Activated naive CD8-positive, alpha-beta T cell treated with anti-CD3 and anti-CD28 coated beads for 36 hours (primary cell): Measurements from ENCODE around the gene ALX4. TPM values are rescaled to one million over a fixed set of nuclear protein-coding genes. Genes with fewer than 3 reads are reported as not detected.

Experiments used
- DNase-seq: peaks from one replicate; pipeline ENCODE4 v3.0.0; 2021
- H3K27ac Mint-ChIP-seq: one replicate; pipeline ENCODE4 v1.8.0; 2022; ENCODE audit warnings: mild to moderate bottlenecking, moderate library complexity, mixed read lengths
- H3K27me3 Mint-ChIP-seq: one replicate; pipeline ENCODE4 v1.8.0; 2022; ENCODE audit warnings: mild to moderate bottlenecking, mixed read lengths
- H3K36me3 Mint-ChIP-seq: one replicate; pipeline ENCODE4 v1.8.0; 2021; ENCODE audit warnings: mild to moderate bottlenecking, mixed read lengths
- H3K4me1 Mint-ChIP-seq: one replicate; pipeline ENCODE4 v1.8.0; 2021; ENCODE audit warnings: mixed read lengths
- H3K4me3 Mint-ChIP-seq: one replicate; pipeline ENCODE4 v1.8.0; 2022; ENCODE audit warnings: mild to moderate bottlenecking, moderate library complexity, mixed read lengths
- H3K9me3 Mint-ChIP-seq: one replicate; pipeline ENCODE4 v1.8.0; 2022; ENCODE audit warnings: mixed read lengths
- total RNA-seq, 2 experiments: library from RNA; stranded (reverse); gene quantifications; one replicate each; pipeline ENCODE4 v1.2.3, GENCODE V29; 2021

The ALX4 gene
- total RNA-seq, 2 experiments from 2014 or later, result not detected

DNA sequence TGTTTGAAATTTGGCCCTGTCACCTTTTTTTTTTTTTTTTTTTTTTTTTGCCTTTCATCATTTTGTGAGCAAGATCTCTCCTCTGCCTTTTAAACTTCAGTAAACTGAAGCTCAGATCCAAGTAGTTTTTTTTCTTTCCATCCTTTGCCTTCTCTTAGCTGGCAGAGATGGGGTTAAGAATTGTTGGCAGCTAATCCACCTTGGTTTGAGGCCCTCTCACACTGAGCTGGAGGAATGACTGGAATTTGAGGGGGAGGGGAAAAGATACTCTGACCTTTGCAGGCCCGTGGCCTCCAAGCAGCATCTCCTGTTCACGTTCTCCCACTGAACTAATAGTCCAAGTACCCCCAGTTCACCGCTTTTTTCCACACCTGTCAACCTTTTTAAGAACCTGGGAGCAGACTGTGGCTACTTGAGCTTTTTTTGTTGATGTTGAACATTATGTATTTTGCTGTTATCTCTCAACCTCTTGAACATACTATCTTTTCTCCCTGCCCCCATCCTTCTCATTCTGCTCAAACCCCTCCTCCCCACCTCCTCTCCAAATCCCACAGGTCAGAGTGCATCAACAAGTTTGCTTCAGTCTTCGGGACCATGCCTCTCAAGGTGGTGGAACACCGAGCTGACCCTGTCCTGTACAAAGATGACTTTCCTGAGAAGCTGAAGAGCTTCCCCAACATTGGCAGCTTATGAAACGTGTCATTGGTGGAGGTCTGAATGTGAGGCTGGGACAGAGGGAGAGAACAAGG, 66.2 kb downstream of the ALX4 start:
- Mint-ChIP-seq H3K27ac (no peak overlapping the region), H3K27me3 (no peaks in the 10 kb centered on the region), H3K9me3 (no peaks in the 10 kb centered on the region), H3K4me1 (no peaks in the 10 kb centered on the region), H3K4me3 (no peak overlapping the region), H3K36me3 (peaks cover 22% of the 10 kb centered on the region)
- DNase-seq, result no peak

DNA sequence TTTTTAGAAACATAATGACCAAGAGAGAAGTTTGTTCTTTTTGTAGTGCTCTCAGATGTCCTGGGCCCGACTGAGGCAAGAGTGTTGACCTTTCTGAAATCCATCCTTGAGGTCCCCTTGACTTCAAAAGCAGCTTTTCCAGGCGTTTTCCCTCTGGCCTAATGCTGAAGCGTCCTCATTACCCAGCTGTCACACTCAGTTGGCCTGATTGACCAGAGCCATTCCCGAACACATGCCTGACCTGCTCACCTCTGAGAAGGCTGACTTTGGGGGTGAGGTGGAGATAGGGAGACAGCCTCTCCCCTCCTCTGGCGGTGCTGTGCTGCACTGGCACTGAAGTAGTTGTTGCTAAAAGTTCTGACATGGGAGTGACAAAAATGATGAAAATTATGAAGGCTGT, 66.9 kb downstream of the ALX4 start:
- Mint-ChIP-seq H3K4me1 (no peaks in the 10 kb centered on the region), H3K27ac (no peak overlapping the region), H3K27me3 (no peaks in the 10 kb centered on the region), H3K36me3 (peaks cover 24% of the 10 kb centered on the region), H3K9me3 (no peaks in the 10 kb centered on the region), H3K4me3 (no peak overlapping the region)
- DNase-seq, result no peak

DNA sequence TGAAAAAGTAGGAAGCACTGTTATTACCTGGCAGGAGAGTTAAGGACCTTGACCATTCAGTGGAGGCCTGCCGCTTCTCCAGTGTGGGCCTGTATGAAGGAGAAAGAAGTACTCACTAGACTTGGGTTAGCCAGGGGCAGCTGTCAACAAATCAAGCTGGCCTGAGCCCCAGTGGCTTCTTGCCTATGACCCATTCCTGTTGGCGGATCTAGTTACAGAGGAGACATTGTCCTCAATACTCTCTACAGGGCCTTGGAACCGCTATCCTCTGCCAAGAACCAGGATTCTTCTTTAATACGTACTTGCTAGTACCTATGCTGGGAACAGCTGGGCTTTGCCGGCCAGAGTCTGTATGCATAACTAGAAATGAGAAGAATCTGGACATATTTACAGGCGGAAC, 68.1 kb downstream of the ALX4 start:
- Mint-ChIP-seq H3K4me3 (no peak overlapping the region), H3K27me3 (no peaks in the 10 kb centered on the region)
- DNase-seq, result no peak

DNA sequence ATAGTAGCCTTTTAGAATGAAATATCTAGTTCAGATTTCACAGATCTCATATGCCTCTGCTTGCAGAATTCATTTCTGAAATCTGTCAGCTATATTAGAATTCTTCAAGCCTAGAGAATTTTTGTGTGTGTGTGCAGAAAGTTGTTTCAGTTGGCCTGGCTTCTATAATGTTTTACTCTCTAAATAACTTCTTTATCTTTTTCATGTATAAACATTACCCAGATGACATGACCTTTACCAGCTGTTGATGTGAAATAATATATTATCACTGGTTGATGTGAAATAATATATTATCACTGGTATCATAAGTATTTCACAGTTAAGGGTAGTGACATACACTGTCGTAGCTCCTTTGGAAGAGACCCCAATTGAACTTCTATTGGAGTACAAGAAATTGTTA, 72.8 kb downstream of the ALX4 start:
- H3K4me1 Mint-ChIP-seq, result no peaks in the 10 kb centered on the region
- H3K36me3 Mint-ChIP-seq, result peaks cover 21% of the 10 kb centered on the region
- H3K27me3 Mint-ChIP-seq, result no peaks in the 10 kb centered on the region
- H3K9me3 Mint-ChIP-seq, result no peaks in the 10 kb centered on the region
- H3K27ac Mint-ChIP-seq, result no peak overlapping the region
- no peak overlapping the region for H3K4me3 Mint-ChIP-seq
- DNase-seq, result no peak

More for the DNA sequence above, 68.1 kb downstream of the ALX4 start:
- Mint-ChIP-seq H3K27ac (no peak overlapping the region), H3K9me3 (no peaks in the 10 kb centered on the region), H3K4me1 (no peaks in the 10 kb centered on the region), H3K36me3 (peaks cover 26% of the 10 kb centered on the region)

DNA sequence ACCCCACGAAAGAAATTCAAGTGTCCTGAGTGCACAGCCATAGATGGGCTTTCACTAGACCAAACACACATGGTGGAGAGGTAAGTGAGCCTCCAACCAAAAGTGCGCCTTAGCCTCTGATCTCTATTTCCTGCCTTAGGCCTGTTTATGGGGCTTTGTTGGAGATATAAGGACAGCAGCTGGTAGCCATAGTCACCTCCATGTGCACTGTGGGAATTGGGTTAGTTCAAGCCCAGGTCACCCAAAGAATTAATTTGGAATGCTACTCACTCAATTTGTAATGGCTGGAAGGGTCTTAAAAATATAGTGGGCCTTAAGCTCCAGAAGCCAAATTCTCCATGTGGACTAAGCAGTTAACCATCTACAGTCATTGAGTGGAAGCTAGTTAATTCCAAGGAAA, 73.6 kb downstream of the ALX4 start:
- Mint-ChIP-seq H3K4me3 (no peak overlapping the region), H3K36me3 (peaks cover 21% of the 10 kb centered on the region), H3K27ac (no peak overlapping the region), H3K4me1 (no peaks in the 10 kb centered on the region), H3K27me3 (no peaks in the 10 kb centered on the region), H3K9me3 (no peaks in the 10 kb centered on the region)
- no peak for DNase-seq

DNA sequence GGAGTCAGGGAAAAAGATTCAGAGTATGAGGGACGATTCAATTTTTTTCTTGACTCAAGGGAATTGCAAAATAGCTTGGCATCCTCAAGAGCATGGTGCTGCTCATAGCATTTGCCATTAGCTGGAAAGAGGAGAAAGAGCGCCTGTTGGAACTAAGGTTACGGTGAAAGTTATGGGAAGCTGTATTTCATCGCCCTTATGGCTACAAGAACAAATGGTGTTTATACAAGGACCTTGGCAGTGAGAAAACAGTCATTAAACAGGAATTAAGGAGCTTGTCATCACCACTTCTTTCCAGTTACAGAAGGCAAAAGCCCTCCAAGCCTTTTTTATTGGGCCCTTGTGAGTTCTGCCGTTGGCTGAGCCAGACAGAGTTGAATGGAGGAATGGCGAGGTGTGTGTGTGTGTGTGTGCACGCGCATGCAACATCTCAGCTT, 74.2 kb downstream of the ALX4 start:
- Mint-ChIP-seq H3K36me3 (peaks cover 21% of the 10 kb centered on the region), H3K4me3 (no peak overlapping the region), H3K9me3 (no peaks in the 10 kb centered on the region), H3K27ac (no peak overlapping the region), H3K27me3 (no peaks in the 10 kb centered on the region), H3K4me1 (no peaks in the 10 kb centered on the region)
- DNase-seq, result no peak

DNA sequence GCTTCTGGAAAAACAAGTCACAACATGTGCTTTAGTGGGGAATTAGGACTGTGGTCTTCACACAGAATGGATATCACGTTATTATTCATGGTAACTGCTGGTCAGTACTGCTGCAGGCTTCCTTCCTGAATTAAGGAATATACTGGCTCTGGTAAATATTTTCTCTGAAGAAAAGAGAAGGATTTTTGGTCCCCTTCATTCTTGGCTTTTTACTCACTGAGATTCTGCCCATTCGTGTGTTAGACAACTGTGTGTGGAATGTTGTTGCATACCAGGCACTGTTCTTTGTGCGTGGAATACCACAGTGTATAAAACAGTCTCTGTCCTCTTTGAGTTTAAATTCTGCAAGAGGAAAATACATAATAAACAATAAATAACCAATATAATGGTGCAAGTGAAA, 80.3 kb downstream of the ALX4 start:
- H3K36me3 Mint-ChIP-seq, result peaks cover 4% of the 10 kb centered on the region
- H3K4me3 Mint-ChIP-seq, result no peak overlapping the region
- no peak for DNase-seq
- peaks cover 11% of the 10 kb centered on the region for H3K4me1 Mint-ChIP-seq
- H3K27me3 Mint-ChIP-seq, result no peaks in the 10 kb centered on the region
- no peaks in the 10 kb centered on the region for H3K9me3 Mint-ChIP-seq
- H3K27ac Mint-ChIP-seq, result no peak overlapping the region

DNA sequence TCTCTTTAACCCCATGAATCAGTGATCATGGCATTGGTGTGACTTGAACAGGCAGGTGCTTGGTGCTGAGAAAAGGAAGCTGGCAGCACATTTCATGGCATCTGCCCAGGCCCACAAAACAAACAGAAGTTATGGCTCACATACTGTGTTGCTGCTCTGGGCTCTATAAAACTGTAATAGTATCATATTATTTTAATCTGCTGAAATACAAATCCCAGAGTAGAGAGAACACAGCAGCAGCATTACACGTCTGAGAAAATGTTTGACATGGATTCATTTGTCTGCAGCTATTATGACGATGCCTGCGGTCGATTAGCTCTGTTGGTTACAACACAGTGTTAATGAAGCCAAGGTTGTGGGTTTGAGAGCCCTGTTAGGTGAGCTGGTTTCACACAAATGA, 80.8 kb downstream of the ALX4 start:
- H3K36me3 Mint-ChIP-seq, result peaks cover 4% of the 10 kb centered on the region
- peaks cover 11% of the 10 kb centered on the region for H3K4me1 Mint-ChIP-seq
- H3K27me3 Mint-ChIP-seq, result no peaks in the 10 kb centered on the region
- no peak overlapping the region for H3K27ac Mint-ChIP-seq
- no peaks in the 10 kb centered on the region for H3K9me3 Mint-ChIP-seq
- DNase-seq, result no peak
- H3K4me3 Mint-ChIP-seq, result no peak overlapping the region

DNA sequence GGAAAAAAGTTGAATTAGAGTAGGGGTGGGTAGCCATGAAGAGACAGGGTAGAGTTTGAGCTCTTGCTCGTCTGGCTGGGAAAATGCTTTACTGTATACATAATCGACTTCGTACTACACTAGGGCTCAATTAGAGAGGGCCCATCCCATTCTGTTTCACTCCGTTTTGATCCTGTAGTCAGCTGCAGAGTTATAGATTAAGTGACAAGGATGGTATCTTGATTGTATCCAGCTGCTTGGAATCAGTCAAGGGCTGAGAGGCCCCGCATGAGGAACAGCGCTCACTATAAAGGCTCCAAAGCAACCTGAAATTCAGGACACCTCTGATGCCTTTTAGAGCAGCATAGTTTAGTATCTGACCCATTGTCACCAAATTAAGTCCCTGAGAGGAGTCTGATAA, 81.6 kb downstream of the ALX4 start:
- H3K4me1 Mint-ChIP-seq, result peaks cover 11% of the 10 kb centered on the region
- no peak for DNase-seq
- H3K9me3 Mint-ChIP-seq, result no peaks in the 10 kb centered on the region
- H3K27me3 Mint-ChIP-seq, result no peaks in the 10 kb centered on the region
- H3K4me3 Mint-ChIP-seq, result no peak overlapping the region
- H3K36me3 Mint-ChIP-seq, result peaks cover 4% of the 10 kb centered on the region
- no peak overlapping the region for H3K27ac Mint-ChIP-seq

DNA sequence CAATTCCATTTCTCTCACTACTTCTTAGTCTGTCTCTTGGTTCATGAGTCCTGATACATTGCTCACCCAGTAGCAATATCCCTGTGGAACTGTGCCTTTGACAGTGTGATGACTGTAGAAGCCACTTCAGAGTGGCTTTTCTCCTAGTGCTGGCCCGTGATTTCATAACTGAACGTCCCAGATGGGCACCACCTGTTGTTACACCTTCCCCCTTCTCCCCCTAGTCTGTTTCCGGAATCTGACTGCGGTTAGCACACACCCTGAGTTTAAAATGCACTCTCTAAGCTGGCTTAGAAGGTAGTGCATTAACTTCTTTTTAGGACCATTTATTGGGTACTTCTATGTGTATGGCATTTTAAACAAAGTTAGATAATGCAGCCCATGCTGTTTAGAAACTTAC, 83.0 kb downstream of the ALX4 start:
- H3K36me3 Mint-ChIP-seq, result peaks cover 6% of the 10 kb centered on the region
- H3K4me1 Mint-ChIP-seq, result peaks cover 11% of the 10 kb centered on the region
- no peaks in the 10 kb centered on the region for H3K9me3 Mint-ChIP-seq
- DNase-seq, result no peak
- no peak overlapping the region for H3K27ac Mint-ChIP-seq
- no peaks in the 10 kb centered on the region for H3K27me3 Mint-ChIP-seq
- H3K4me3 Mint-ChIP-seq, result no peak overlapping the region

DNA sequence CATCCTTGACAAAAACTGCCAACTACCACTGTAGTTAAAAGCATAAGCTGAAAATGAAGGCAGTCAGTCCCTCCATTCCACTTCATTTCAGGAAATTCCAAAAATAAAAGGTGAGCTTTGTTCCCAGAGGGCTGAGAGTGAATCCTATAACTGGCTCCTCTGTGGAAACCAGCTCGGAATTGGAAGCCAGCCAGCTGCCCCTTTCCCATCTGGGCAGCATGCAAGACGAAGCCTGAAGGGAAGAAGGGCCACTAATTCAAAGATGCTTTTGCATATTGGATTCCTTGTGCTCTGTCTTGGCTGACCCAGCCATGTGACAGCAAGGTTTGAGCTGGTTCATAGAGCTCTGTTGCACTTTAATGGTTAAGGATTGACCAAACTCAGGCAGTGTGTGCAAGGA, 83.4 kb downstream of the ALX4 start:
- no peaks in the 10 kb centered on the region for H3K9me3 Mint-ChIP-seq
- no peak overlapping the region for H3K4me3 Mint-ChIP-seq
- H3K36me3 Mint-ChIP-seq, result peaks cover 9% of the 10 kb centered on the region
- peaks cover 11% of the 10 kb centered on the region for H3K4me1 Mint-ChIP-seq
- DNase-seq, result no peak
- no peak overlapping the region for H3K27ac Mint-ChIP-seq
- no peaks in the 10 kb centered on the region for H3K27me3 Mint-ChIP-seq

DNA sequence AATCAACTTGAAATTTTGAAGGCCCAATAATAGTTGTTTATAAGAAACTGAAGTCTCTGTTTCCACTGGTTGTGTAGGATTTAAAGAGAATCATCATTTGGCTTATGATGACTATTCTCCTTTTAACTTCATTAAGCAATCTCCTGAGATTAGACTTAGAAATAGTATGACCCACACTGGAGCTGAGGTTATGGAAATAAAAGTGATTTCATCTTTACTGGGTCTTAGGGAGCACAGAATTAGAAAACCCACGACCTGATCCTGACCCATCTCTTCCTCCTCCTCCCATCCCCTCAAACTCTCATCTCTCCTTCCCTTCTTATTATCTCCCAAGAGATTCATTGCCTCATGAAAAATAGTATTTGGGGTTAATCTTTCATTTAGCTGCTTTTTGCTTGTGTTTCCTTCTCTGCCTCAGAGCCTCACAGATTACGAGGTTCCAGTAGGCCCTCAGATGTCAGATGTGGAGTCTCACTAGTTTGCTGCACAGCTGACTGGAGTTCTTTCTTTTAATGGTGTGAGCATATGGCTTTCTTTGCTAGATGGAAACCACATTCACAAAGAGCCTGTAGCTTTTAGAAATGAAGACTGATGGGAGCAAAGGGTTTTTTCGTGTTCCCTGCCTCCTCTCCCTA, 85.0 kb downstream of the ALX4 start:
- Mint-ChIP-seq H3K27me3 (no peaks in the 10 kb centered on the region), H3K27ac (no peak overlapping the region), H3K36me3 (peaks cover 12% of the 10 kb centered on the region), H3K4me1 (peaks cover 11% of the 10 kb centered on the region), H3K4me3 (no peak overlapping the region), H3K9me3 (no peaks in the 10 kb centered on the region)
- no peak for DNase-seq

DNA sequence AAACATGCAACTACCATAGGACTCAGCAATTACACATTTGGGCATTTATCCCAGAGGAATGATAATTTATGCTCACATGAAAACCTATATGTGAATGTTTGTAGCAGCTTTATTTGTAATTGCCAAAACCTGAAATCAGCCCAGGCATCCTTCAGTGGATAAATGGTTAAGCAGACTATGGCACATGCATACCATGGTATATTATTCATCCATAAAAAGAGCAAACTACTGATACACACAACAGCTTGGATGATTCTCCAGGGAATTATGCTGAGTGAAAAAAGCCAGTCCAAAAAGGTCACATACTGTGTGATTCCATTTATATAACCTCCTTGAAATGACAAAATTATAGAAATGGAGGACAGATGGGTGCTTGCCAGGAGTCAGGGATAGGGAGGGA, 86.7 kb downstream of the ALX4 start:
- DNase-seq, result no peak
- Mint-ChIP-seq H3K36me3 (peaks cover 14% of the 10 kb centered on the region), H3K9me3 (no peaks in the 10 kb centered on the region), H3K4me3 (no peak overlapping the region), H3K27me3 (no peaks in the 10 kb centered on the region), H3K4me1 (peaks cover 11% of the 10 kb centered on the region), H3K27ac (no peak overlapping the region)

DNA sequence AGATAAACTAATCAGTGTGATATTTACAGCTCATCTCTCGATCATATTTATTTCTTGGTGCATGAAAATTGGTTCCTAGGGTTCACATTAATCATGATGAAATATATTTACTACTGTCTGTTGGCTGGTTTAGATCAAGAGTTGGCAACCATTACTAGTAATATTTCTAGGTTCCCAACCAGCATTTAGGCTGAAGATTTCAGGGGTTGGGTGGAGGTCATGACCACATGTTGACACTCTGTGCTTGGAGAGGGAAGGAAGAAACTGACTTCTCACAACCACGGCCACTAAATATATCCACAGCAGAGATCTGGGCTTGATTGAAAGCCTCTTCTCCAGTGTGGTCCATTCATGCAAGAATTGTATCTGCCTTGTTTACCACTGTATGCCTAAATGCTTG, 87.9 kb downstream of the ALX4 start:
- no peaks in the 10 kb centered on the region for H3K27me3 Mint-ChIP-seq
- H3K9me3 Mint-ChIP-seq, result no peaks in the 10 kb centered on the region
- H3K27ac Mint-ChIP-seq, result no peak overlapping the region

DNA sequence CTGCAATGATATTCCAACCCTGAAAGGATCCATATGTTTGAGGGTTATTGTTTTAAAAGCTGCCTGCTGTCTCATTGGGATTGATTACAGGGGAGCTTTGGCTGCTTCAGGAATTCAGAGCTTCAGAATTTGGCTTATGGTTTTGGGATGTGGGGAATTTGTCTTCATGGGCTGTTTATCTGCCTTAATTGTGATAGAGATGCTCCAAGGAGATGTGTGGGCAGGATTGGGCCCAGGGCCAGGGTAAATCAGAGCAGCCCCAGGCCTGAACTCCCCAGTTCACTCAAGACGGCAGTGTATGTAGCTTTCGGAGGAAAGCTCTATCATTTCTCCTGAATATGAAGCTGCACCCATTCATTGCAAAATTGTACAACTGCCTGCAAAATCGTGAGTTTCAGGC, 88.5 kb downstream of the ALX4 start:
- Mint-ChIP-seq H3K4me3 (no peak overlapping the region), H3K9me3 (no peaks in the 10 kb centered on the region), H3K27ac (no peak overlapping the region), H3K36me3 (peaks cover 16% of the 10 kb centered on the region), H3K4me1 (peaks cover 8% of the 10 kb centered on the region), H3K27me3 (no peaks in the 10 kb centered on the region)
- DNase-seq, result no peak

More for the DNA sequence above, 87.9 kb downstream of the ALX4 start:
- H3K4me1 Mint-ChIP-seq, result peaks cover 11% of the 10 kb centered on the region
- H3K4me3 Mint-ChIP-seq, result no peak overlapping the region
- DNase-seq, result no peak
- H3K36me3 Mint-ChIP-seq, result peaks cover 16% of the 10 kb centered on the region
